H9 (cell line): ENCODE results near the gene E4F1. TPM values are rescaled to one million over a fixed set of nuclear protein-coding genes. Genes with fewer than 3 reads are reported as not detected.

Experiments
- DNase-seq: peaks from one replicate; pipeline ENCODE4 v3.0.0-alpha.2; 2017
- H2AFZ ChIP-seq: one replicate; pipeline ENCODE4 v1.6.1; 2013; ENCODE audit warnings: mild to moderate bottlenecking, low read length, control low read depth, moderate library complexity
- H2AK5ac ChIP-seq: 2 replicates; pipeline ENCODE4 v1.6.1; 2013; ENCODE audit warnings: low read length, control low read depth, mixed read lengths; ENCODE audit not compliant: insufficient read length
- H2BK120ac ChIP-seq: one replicate; pipeline ENCODE4 v1.6.1; 2013; ENCODE audit warnings: low read depth, mild to moderate bottlenecking, low read length, control low read depth, inconsistent platforms; ENCODE audit not compliant: poor library complexity, severe bottlenecking
- H2BK12ac ChIP-seq: 2 replicates; pipeline ENCODE4 v1.6.1; 2013; ENCODE audit warnings: low read length, control low read depth, mixed read lengths, low read depth; ENCODE audit not compliant: insufficient read length
- H2BK15ac ChIP-seq: 2 replicates; pipeline ENCODE4 v1.6.1; 2013; ENCODE audit warnings: low read depth, low read length, control low read depth
- H2BK20ac ChIP-seq: one replicate; pipeline ENCODE4 v1.6.1; 2013; ENCODE audit warnings: low read depth, mild to moderate bottlenecking, low read length, control low read depth, inconsistent platforms; ENCODE audit not compliant: poor library complexity, severe bottlenecking
- H2BK5ac ChIP-seq: 2 replicates; pipeline ENCODE4 v1.6.1; 2013; ENCODE audit warnings: low read length, control low read depth, mixed read lengths; ENCODE audit not compliant: insufficient read length
- H3K14ac ChIP-seq: 2 replicates; pipeline ENCODE4 v1.6.1; 2013; ENCODE audit warnings: low read length, control low read depth; ENCODE audit not compliant: insufficient read depth
- H3K18ac ChIP-seq: 2 replicates; pipeline ENCODE4 v1.6.1; 2013; ENCODE audit warnings: low read depth, mild to moderate bottlenecking, mixed read lengths, low read length, control low read depth; ENCODE audit not compliant: insufficient read length
- H3K23ac ChIP-seq: 2 replicates; pipeline ENCODE4 v1.6.1; 2013; ENCODE audit warnings: low read length, control low read depth, mixed read lengths, low read depth; ENCODE audit not compliant: insufficient read length
- H3K23me2 ChIP-seq: 2 replicates; pipeline ENCODE4 v1.6.1; 2013; ENCODE audit warnings: low read depth, mild to moderate bottlenecking, mixed read lengths, low read length, control low read depth; ENCODE audit not compliant: insufficient read length, poor library complexity, severe bottlenecking
- H3K27ac ChIP-seq: 2 replicates; pipeline ENCODE4 v1.5.1; 2013; ENCODE audit warnings: low read length, control low read depth, mixed read lengths, low read depth; ENCODE audit not compliant: insufficient read length
- H3K27me3 ChIP-seq: 2 replicates; pipeline ENCODE4 v1.6.1; 2013; ENCODE audit warnings: low read length, control low read depth, inconsistent platforms; ENCODE audit not compliant: insufficient read depth
- H3K4ac ChIP-seq: 2 replicates; pipeline ENCODE4 v1.6.1; 2013; ENCODE audit warnings: low read depth, mild to moderate bottlenecking, control low read depth, inconsistent platforms, low read length, moderate library complexity
- H3K4me1 ChIP-seq: 2 replicates; pipeline ENCODE4 v1.6.1; 2013; ENCODE audit warnings: low read length, control low read depth, inconsistent platforms; ENCODE audit not compliant: insufficient read depth
- H3K4me2 ChIP-seq: 2 replicates; pipeline ENCODE4 v1.6.1; 2013; ENCODE audit warnings: low read length, control low read depth, mixed read lengths; ENCODE audit not compliant: insufficient read length, insufficient read depth
- H3K56ac ChIP-seq: 2 replicates; pipeline ENCODE4 v1.6.1; 2013; ENCODE audit warnings: low read depth, mild to moderate bottlenecking, mixed read lengths, low read length, control low read depth; ENCODE audit not compliant: insufficient read length
- H3K79me1 ChIP-seq: 2 replicates; pipeline ENCODE4 v1.6.1; 2013; ENCODE audit warnings: low read depth, mild to moderate bottlenecking, moderate library complexity, low read length, control low read depth, inconsistent platforms; ENCODE audit not compliant: insufficient read depth, poor library complexity, severe bottlenecking
- H3K79me2 ChIP-seq: 2 replicates; pipeline ENCODE4 v1.6.1; 2013; ENCODE audit warnings: low read length, control low read depth, inconsistent platforms; ENCODE audit not compliant: insufficient read depth
- H3K9ac ChIP-seq: 2 replicates; pipeline ENCODE4 v1.6.1; 2013; ENCODE audit warnings: low read length, control low read depth, mixed read lengths; ENCODE audit not compliant: insufficient read length; ENCODE audit errors: extremely low read depth
- H3K9me3 ChIP-seq: one replicate; pipeline ENCODE4 v1.6.1; 2013; ENCODE audit warnings: low read depth, low read length, inconsistent platforms; ENCODE audit not compliant: control insufficient read depth
- H3T11ph ChIP-seq: one replicate; pipeline ENCODE4 v1.6.1; 2013; ENCODE audit warnings: mild to moderate bottlenecking, low read length, control low read depth, inconsistent platforms
- H4K20me1 ChIP-seq: one replicate; pipeline ENCODE4 v1.6.1; 2013; ENCODE audit not compliant: control insufficient read depth, insufficient read length, insufficient read depth
- H4K5ac ChIP-seq: 2 replicates; pipeline ENCODE4 v1.6.1; 2013; ENCODE audit warnings: low read depth, mild to moderate bottlenecking, mixed read lengths, low read length, control low read depth; ENCODE audit not compliant: insufficient read length
- H4K8ac ChIP-seq: replicated peaks from 2 replicates; pipeline ENCODE4 v1.6.1; 2013; ENCODE audit warnings: low read length, control low read depth, mixed read lengths, low read depth; ENCODE audit not compliant: insufficient read length
- H4K91ac ChIP-seq: 2 replicates; pipeline ENCODE4 v1.6.1; 2013; ENCODE audit warnings: low read depth, mild to moderate bottlenecking, moderate library complexity, mixed read lengths, low read length, control low read depth; ENCODE audit not compliant: insufficient read length
- H3K27ac Mint-ChIP-seq, 3 experiments: 2 replicates in 2 of 3; 3 replicates in 1 of 3; pipeline ENCODE4 v1.8.0; 2020 to 2021; ENCODE audit warnings: mixed read lengths in 3 of 3, mild to moderate bottlenecking in 1 of 3, moderate library complexity in 1 of 3
- H3K27me3 Mint-ChIP-seq: 2 replicates; pipeline ENCODE4 v1.8.0; 2021; ENCODE audit warnings: low read depth, mild to moderate bottlenecking, moderate library complexity, mixed read lengths
- H3K36me3 Mint-ChIP-seq, 3 experiments: 2 replicates in 2 of 3; 3 replicates in 1 of 3; pipeline ENCODE4 v1.8.0; 2020 to 2021; ENCODE audit warnings: low read depth in 3 of 3, mixed read lengths in 3 of 3; ENCODE audit not compliant: insufficient read depth in 1 of 3
- H3K4me1 Mint-ChIP-seq, 2 experiments: 2 replicates each; pipeline ENCODE4 v1.8.0; 2020; ENCODE audit warnings: mixed read lengths in 2 of 2
- H3K4me3 Mint-ChIP-seq, 2 experiments: 2 replicates in 1 of 2; 3 replicates in 1 of 2; pipeline ENCODE4 v1.8.0; 2020 to 2021; ENCODE audit warnings: mild to moderate bottlenecking in 2 of 2, mixed read lengths in 2 of 2, moderate library complexity in 1 of 2
- H3K9me3 Mint-ChIP-seq, 2 experiments: 2 replicates in 1 of 2; 3 replicates in 1 of 2; pipeline ENCODE4 v1.8.0; 2020; ENCODE audit warnings: mild to moderate bottlenecking in 2 of 2, mixed read lengths in 2 of 2, moderate library complexity in 1 of 2
- WGBS: extraction: QIAGEN DNeasy Blood & Tissue Kit; methylation state at CpG from one replicate; pipeline ENCODE4 v1.1.7; 2013; ENCODE audit warnings: missing lambda C conversion rate, low lambda C conversion rate, mixed read lengths; ENCODE audit not compliant: insufficient read length; ENCODE audit errors: extremely low coverage; 5-methylcytosine and 5-hydroxymethylcytosine counted together
- total RNA-seq: library from RNA; stranded (reverse); gene quantifications from 2 replicates; pipeline ENCODE4 v1.2.1, GENCODE V29; 2021
- TF ChIP-seq, protein P1 (sequence below): fragments of 200-600 bp; sonication (generic); conservative IDR thresholded peaks from 3 replicates; pipeline ENCODE4 v1.8.0; 2021; ENCODE audit warnings: antibody characterized with exemption, mild to moderate bottlenecking

Gene E4F1
- total RNA-seq, 1 experiment from 2014 or later = 35.9 TPM

- Histone ChIP-seq H2BK5ac (no peak overlapping the region), H3K23ac (no peak overlapping the region), H3K9me3 (no peaks in the 10 kb centered on the region), H3K18ac (no peak overlapping the region), H2BK12ac (no peak overlapping the region), H2AFZ (no peak overlapping the region), H4K91ac (no peak overlapping the region), H2AK5ac (no peak overlapping the region), H3K27me3 (no peaks in the 10 kb centered on the region), H3K14ac (no peak overlapping the region), H3K27ac (no peak overlapping the region), H2BK15ac (no peak overlapping the region), H2BK20ac (no peak overlapping the region), H3K4me1 (no peaks in the 10 kb centered on the region), H3K79me2 (no peaks in the 10 kb centered on the region), H3K23me2 (no peaks in the 10 kb centered on the region), H3K79me1 (no peaks in the 10 kb centered on the region), H4K5ac (no peak overlapping the region), H4K8ac (no peak overlapping the region), H3K4ac (no peak overlapping the region), H3K9ac (no peak overlapping the region), H2BK120ac (no peak overlapping the region), H4K20me1 (no peaks in the 10 kb centered on the region), H3K56ac (no peak overlapping the region), H3K4me2 (no peak overlapping the region), H3T11ph (no peak overlapping the region)
- H3K9me3 Mint-ChIP-seq = no peaks in the 10 kb centered on the region
- peaks cover 0 to 7% (median 3%) of the 10 kb centered on the region in 3 experiments; a peak in 3 of 7 replicates for H3K36me3 Mint-ChIP-seq
- TF ChIP-seq, protein P1, sequence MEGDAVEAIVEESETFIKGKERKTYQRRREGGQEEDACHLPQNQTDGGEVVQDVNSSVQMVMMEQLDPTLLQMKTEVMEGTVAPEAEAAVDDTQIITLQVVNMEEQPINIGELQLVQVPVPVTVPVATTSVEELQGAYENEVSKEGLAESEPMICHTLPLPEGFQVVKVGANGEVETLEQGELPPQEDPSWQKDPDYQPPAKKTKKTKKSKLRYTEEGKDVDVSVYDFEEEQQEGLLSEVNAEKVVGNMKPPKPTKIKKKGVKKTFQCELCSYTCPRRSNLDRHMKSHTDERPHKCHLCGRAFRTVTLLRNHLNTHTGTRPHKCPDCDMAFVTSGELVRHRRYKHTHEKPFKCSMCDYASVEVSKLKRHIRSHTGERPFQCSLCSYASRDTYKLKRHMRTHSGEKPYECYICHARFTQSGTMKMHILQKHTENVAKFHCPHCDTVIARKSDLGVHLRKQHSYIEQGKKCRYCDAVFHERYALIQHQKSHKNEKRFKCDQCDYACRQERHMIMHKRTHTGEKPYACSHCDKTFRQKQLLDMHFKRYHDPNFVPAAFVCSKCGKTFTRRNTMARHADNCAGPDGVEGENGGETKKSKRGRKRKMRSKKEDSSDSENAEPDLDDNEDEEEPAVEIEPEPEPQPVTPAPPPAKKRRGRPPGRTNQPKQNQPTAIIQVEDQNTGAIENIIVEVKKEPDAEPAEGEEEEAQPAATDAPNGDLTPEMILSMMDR = no peak
- H3K4me3 Mint-ChIP-seq = no peak overlapping the region
- peaks cover 6% of the 10 kb centered on the region; the same call in 1 of the 2 replicates for H3K27me3 Mint-ChIP-seq
- no CpG with 5 or more reads among the region's 16 CpGs for WGBS
- H3K27ac Mint-ChIP-seq = 0 out of 7 replicates have a peak overlapping the region, but pooled peaks of 1 of the 3 experiments have one; percentile 61
- H3K4me1 Mint-ChIP-seq = peaks cover 12 to 22% of the 10 kb centered on the region in 2 experiments
- no peak for DNase-seq
These were observed 50.1 kb downstream of the E4F1 start for GRCh38 chr16:2273484-2273883.
